ENCODE data around the gene PDZRN4. TPM values are rescaled to one million over a fixed set of nuclear protein-coding genes. Genes with fewer than 3 reads are reported as not detected.
"Not testable (repeated sequence)": the region's sequence is repeated elsewhere in the genome, so short reads cannot be mapped to it uniquely, and the experiment has no call there.

Gene PDZRN4
- total RNA-seq, 1 donor, result 2.4 TPM

GRCh38 chr12:41545761-41546160 is 357.6 kb downstream of the PDZRN4 start:
- no peak for DNase-seq (ENCODE audit: low read depth in 2 of 3, low spot score in 2 of 3)

- not testable (repeated sequence) for DNase-seq (ENCODE audit: low read depth in 2 of 3, low spot score in 2 of 3)
Observed at GRCh38 chr12:41547071-41547470, 359.0 kb downstream of the PDZRN4 start.

- no peak for DNase-seq (ENCODE audit: low read depth in 2 of 3, low spot score in 2 of 3)
Observed at GRCh38 chr12:41548926-41549325, 360.8 kb downstream of the PDZRN4 start.

- DNase-seq (ENCODE audit: low read depth in 2 of 3, low spot score in 2 of 3), result no peak
Observed at GRCh38 chr12:41552588-41552987, 364.5 kb downstream of the PDZRN4 start.

GRCh38 chr12:41556176-41556575 is 368.1 kb downstream of the PDZRN4 start:
- DNase-seq (ENCODE audit: low read depth in 2 of 3, low spot score in 2 of 3), result no peak

- no peak for DNase-seq (ENCODE audit: low read depth in 2 of 3, low spot score in 2 of 3)
Observed at GRCh38 chr12:41557344-41557743, 369.2 kb downstream of the PDZRN4 start.

- DNase-seq (ENCODE audit: low read depth in 2 of 3, low spot score in 2 of 3), result no peak
Observed at GRCh38 chr12:41558671-41559070, 370.6 kb downstream of the PDZRN4 start.

- no peak for DNase-seq (ENCODE audit: low read depth in 2 of 3, low spot score in 2 of 3)
Observed at GRCh38 chr12:41563051-41563450, 374.9 kb downstream of the PDZRN4 start.

- DNase-seq (ENCODE audit: low read depth in 2 of 3, low spot score in 2 of 3), result peak in 1 of 3 donors; percentile 6
Observed at GRCh38 chr12:41564816-41565215, 376.7 kb downstream of the PDZRN4 start.

GRCh38 chr12:41566703-41567102 is 378.6 kb downstream of the PDZRN4 start:
- DNase-seq (ENCODE audit: low read depth in 2 of 3, low spot score in 2 of 3), result no peak

- no peak for DNase-seq (ENCODE audit: low read depth in 2 of 3, low spot score in 2 of 3)
Observed at GRCh38 chr12:41573445-41573844, 385.3 kb downstream of the PDZRN4 start.

GRCh38 chr12:41576925-41577324 is 388.8 kb downstream of the PDZRN4 start:
- DNase-seq (ENCODE audit: low read depth in 2 of 3, low spot score in 2 of 3), result no peak

- DNase-seq (ENCODE audit: low read depth in 2 of 3, low spot score in 2 of 3), result no peak
Observed at GRCh38 chr12:41577995-41578394, 389.9 kb downstream of the PDZRN4 start.

- DNase-seq (ENCODE audit: low read depth in 2 of 3, low spot score in 2 of 3), result no peak
Observed at GRCh38 chr12:41585784-41586183, 397.7 kb downstream of the PDZRN4 start.

GRCh38 chr12:41587574-41587973 is 399.5 kb downstream of the PDZRN4 start:
- DNase-seq (ENCODE audit: low read depth in 2 of 3, low spot score in 2 of 3), result no peak

GRCh38 chr12:41589878-41590277 is 401.8 kb downstream of the PDZRN4 start:
- no peak for DNase-seq (ENCODE audit: low read depth in 2 of 3, low spot score in 2 of 3)

GRCh38 chr12:41596190-41596589 is 408.1 kb downstream of the PDZRN4 start:
- no peak for DNase-seq (ENCODE audit: low read depth in 2 of 3, low spot score in 2 of 3)

GRCh38 chr12:41604830-41605229 is 416.7 kb downstream of the PDZRN4 start:
- no peak for DNase-seq (ENCODE audit: low read depth in 2 of 3, low spot score in 2 of 3)

GRCh38 chr12:41605545-41606305 is 417.6 kb downstream of the PDZRN4 start:
- DNase-seq (ENCODE audit: low read depth in 2 of 3, low spot score in 2 of 3), result no peak

- DNase-seq (ENCODE audit: low read depth in 2 of 3, low spot score in 2 of 3), result no peak
Observed at GRCh38 chr12:41606468-41607445, 418.6 kb downstream of the PDZRN4 start.

- DNase-seq (ENCODE audit: low read depth in 2 of 3, low spot score in 2 of 3), result no peak
Observed at GRCh38 chr12:41612892-41613557, 424.9 kb downstream of the PDZRN4 start.
